ENCODE measurements around the gene KIF13A.

- TF ChIP-seq CTCF (IDR thresholded peaks at IDR 0.05) (no peak), EZH2phosphoT487 (IDR thresholded peaks at IDR 0.05) (no peak), EZH2 (IDR thresholded peaks at IDR 0.05) (no peak)
Observed at GRCh38 chr6:17716221-17716620, 271.2 kb downstream of the KIF13A start.
